ENCODE measurements around the gene PDZD8.

Gene PDZD8

GRCh38 chr10:117260084-117260483 lies 115.2 kb downstream of the PDZD8 start:
- no peak for DNase-seq (ENCODE audit: low read depth)
- no peak for TF ChIP-seq CTCF (IDR thresholded peaks at IDR 0.05; ENCODE audit: control insufficient read depth, extremely low read depth, insufficient read depth)
- H3K4me3 ChIP-seq (ENCODE audit: low read depth, low read length): no peak overlapping the region

- no peak for DNase-seq (ENCODE audit: low read depth)
- no peak overlapping the region for H3K4me3 ChIP-seq (ENCODE audit: low read depth, low read length)
- no peak for TF ChIP-seq CTCF (IDR thresholded peaks at IDR 0.05; ENCODE audit: control insufficient read depth, extremely low read depth, insufficient read depth)
Measured at GRCh38 chr10:117259279-117259678, 116.0 kb downstream of the PDZD8 start.

- no peak for DNase-seq (ENCODE audit: low read depth)
- TF ChIP-seq CTCF (IDR thresholded peaks at IDR 0.05; ENCODE audit: control insufficient read depth, extremely low read depth, insufficient read depth): no peak
- no peak overlapping the region for H3K4me3 ChIP-seq (ENCODE audit: low read depth, low read length)
Measured at GRCh38 chr10:117257721-117258120, 117.5 kb downstream of the PDZD8 start.

GRCh38 chr10:117256910-117257309 lies 118.3 kb downstream of the PDZD8 start:
- TF ChIP-seq CTCF (IDR thresholded peaks at IDR 0.05; ENCODE audit: control insufficient read depth, extremely low read depth, insufficient read depth): no peak
- no peak overlapping the region for H3K4me3 ChIP-seq (ENCODE audit: low read depth, low read length)
- no peak for DNase-seq (ENCODE audit: low read depth)

DNA sequence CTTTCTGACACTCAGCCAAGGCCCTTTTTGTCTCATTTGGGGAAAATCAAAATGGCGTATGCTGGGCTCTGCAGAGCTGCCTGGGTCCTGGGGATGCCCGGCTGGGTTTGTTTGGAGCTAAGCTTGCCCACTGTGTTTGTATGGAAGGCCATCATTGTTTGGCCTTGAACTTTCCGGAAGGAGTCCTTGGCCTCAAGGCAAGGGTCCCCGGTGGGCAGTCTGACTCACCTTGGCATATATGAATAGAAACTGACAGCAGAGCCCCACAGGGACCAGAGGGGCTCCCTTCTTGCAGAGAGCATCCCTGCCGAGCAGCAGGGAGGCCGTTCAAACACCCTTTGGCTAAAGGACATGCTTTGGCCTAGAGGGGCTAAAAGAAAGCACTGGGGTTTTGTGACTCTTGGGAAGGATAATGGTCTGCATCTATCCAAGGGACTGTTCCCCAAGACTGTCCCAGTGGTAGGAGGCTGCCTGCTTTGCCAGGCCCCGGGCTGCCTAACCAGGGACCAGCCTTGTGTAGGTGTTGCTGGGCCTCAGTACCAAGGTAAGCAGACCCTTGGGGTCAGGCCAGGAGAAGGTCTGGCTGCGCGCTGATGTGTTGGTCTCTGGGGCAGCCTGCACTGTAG lies 119.3 kb downstream of the PDZD8 start:
- H3K4me3 ChIP-seq (ENCODE audit: low read depth, low read length): no peak overlapping the region
- no peak for DNase-seq (ENCODE audit: low read depth)
- no peak for TF ChIP-seq CTCF (IDR thresholded peaks at IDR 0.05; ENCODE audit: control insufficient read depth, extremely low read depth, insufficient read depth)

GRCh38 chr10:117254774-117255735 lies 120.2 kb downstream of the PDZD8 start:
- TF ChIP-seq CTCF (IDR thresholded peaks at IDR 0.05; ENCODE audit: control insufficient read depth, extremely low read depth, insufficient read depth): no peak
- DNase-seq (ENCODE audit: low read depth): no peak
- H3K4me3 ChIP-seq (ENCODE audit: low read depth, low read length): no peak overlapping the region
